ENCODE measurements around the gene MORN1.

MORN1 gene

GRCh38 chr1:2372551-2373490 is 18.5 kb downstream of the MORN1 start:
- no peak for FAIRE-seq
- no peak for DNase-seq (ENCODE audit: insufficient read length, low spot score)
- TF ChIP-seq, protein P1, sequence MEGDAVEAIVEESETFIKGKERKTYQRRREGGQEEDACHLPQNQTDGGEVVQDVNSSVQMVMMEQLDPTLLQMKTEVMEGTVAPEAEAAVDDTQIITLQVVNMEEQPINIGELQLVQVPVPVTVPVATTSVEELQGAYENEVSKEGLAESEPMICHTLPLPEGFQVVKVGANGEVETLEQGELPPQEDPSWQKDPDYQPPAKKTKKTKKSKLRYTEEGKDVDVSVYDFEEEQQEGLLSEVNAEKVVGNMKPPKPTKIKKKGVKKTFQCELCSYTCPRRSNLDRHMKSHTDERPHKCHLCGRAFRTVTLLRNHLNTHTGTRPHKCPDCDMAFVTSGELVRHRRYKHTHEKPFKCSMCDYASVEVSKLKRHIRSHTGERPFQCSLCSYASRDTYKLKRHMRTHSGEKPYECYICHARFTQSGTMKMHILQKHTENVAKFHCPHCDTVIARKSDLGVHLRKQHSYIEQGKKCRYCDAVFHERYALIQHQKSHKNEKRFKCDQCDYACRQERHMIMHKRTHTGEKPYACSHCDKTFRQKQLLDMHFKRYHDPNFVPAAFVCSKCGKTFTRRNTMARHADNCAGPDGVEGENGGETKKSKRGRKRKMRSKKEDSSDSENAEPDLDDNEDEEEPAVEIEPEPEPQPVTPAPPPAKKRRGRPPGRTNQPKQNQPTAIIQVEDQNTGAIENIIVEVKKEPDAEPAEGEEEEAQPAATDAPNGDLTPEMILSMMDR (IDR thresholded peaks at IDR 0.05; ENCODE audit: insufficient read depth, missing control alignments): no peak

DNA sequence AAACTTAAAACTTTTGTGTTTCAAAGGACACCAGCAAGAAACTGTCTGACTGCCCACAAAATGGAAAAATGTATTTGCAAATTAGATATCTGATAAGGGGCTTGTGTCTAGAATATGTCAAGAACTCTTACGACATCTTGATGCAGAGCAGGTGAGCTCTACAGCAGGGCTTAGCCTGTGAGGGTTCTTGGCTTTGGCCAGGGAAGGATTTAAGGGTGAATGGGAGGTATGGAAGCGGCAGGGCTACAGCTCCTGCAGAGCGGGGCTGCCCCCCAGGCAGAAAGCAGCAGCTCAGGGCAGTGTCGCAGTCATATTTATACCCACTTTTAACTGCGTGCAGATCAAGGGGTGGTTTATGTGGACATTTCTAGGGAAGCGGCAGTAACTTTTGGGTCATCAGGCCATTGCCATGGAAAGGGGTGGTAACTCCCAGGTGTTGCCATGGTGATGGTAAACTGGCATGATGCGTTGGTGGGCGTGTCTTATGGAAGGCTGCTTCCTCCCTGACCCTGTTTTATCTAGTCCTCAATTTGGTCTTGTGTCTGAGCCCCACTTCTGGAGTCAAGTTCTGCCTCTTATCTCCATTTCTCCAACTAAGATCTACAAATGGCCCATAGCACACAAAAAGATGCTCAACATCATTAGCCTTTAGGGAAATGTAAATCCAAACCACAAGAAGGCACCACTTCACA is 23.2 kb downstream of the MORN1 start:
- FAIRE-seq: no peak
- TF ChIP-seq, protein P1 (IDR thresholded peaks at IDR 0.05; ENCODE audit: insufficient read depth, missing control alignments): no peak
- DNase-seq (ENCODE audit: insufficient read length, low spot score): no peak

GRCh38 chr1:2363847-2364513 is 27.4 kb downstream of the MORN1 start:
- TF ChIP-seq, protein P1 (IDR thresholded peaks at IDR 0.05; ENCODE audit: insufficient read depth, missing control alignments): no peak
- no peak for DNase-seq (ENCODE audit: insufficient read length, low spot score)
- FAIRE-seq: no peak

DNA sequence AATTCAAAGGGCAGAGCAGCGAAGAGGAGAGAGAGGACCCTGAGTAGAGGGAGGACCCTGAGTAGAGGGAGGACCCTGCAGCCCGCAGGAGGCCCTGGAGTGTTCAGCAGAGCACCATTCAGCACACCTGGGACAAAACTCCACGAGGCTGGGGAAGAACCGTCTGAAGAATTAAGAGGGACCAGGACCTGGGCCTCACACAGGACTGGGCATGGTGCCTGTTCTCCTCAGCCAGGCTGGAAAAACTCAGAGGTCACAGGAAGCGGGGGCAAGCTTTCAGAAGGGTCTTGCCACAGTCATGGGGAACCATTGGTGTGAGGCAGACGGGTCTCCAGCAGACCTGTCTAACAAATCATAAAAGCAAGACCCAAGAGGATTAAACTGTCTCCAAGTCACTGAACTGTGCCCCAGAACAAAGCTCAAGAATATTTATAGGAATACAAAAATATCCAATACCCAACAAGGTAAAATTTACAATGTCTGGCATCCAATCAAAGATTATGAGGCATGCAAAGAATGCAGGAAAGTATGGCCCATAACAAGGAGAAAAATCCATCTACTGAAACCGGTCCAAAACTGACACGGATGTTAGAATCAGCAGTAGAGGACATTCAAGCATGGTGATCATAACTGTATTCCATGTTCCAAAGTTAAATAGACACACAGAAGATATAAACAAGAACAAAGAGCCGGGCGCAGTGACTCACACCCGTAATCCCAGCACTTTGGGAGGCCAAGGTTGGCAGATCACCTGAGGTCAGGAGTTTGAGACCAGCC is 30.6 kb downstream of the MORN1 start:
- DNase-seq (ENCODE audit: insufficient read length, low spot score) (no peak), FAIRE-seq (no peak)
- TF ChIP-seq, protein P1 (IDR thresholded peaks at IDR 0.05; ENCODE audit: insufficient read depth, missing control alignments): no peak

DNA sequence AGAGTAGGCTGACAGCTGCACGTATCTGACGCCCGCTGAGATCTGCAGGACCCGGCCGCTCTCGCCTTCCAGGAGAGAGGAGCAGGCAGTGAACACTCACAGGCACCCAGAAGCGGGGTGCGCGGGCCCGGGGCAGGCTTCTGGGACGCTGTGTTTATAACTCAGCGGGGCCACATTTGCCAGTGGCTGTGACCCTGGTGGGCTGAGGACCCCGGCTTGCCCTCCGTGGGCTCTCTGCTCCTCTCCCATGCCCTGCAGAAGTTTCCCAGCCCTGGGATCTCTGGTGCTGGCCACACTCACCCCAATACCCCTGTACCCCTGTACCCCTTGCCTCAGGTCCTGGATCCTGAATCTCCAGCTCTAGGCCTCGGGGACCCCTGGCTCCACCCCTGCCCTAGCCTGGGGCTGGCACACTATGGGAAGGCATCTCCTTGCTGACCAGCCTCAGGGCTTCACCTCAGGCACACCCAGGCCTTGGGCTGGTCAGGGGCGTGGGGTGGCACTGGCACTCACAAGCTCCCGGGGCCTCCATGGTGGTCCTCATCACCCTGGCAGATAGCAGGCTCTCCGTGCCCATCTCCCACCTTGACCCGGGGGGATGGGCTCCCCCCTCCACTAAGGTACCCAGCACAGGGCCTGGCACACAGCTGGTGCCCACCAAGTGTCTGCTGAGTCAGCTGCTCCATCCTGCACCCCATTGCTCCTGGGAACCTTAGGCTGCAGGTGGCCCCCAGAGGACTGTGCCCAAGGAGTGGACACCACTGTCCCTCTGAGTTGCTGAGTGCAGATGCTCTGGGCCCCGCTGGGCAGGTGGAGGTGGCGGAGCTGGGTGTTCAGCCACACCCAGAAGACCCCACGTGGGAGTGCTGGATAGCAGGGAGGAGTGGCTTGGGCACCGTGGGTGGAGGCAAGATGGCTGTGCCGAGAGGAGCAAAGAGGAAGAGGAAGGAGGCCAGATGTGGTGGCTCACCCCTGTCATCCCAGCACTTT is 32.4 kb downstream of the MORN1 start:
- TF ChIP-seq, protein P1 (IDR thresholded peaks at IDR 0.05; ENCODE audit: insufficient read depth, missing control alignments): no peak
- DNase-seq (ENCODE audit: insufficient read length, low spot score): no peak
- no peak for FAIRE-seq

DNA sequence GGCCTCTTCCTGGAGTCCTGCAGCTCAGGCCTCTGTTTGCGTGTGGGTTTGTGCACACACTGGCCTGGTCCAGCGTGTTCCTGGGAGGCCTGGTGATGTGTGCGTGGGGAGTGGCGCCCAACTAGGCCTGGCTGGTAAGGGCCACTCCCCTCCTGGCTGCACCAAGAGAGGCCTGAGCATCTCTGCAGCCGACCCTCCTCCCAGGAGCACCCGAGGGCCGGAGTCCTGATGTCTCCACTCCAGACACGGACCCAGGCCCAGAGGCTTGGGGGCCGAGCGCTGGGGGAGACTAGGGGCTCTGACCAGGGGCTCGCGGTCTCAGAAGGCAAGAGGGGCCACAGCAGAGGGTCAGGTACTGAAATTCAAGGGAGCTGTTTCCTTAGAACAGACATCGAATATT is 33.3 kb downstream of the MORN1 start:
- no peak for FAIRE-seq
- TF ChIP-seq, protein P1 (IDR thresholded peaks at IDR 0.05; ENCODE audit: insufficient read depth, missing control alignments): no peak
- DNase-seq (ENCODE audit: insufficient read length, low spot score): no peak

Data from D721Med (cell line).